DND-41 (cell line): ENCODE results near the gene TEX51.

ENCODE experiments used
- CTCF ChIP-seq: IDR thresholded peaks from 2 replicates; pipeline ENCODE4 v1.5.1; 2012; ENCODE audit warnings: borderline replicate concordance, low read length, moderate library complexity, mild to moderate bottlenecking; ENCODE audit not compliant: poor library complexity, severe bottlenecking; ENCODE audit errors: extremely low read depth
- EZH2 ChIP-seq: IDR thresholded peaks from 3 replicates; pipeline ENCODE4 v1.6.1; 2012; ENCODE audit warnings: borderline replicate concordance, low read depth, mild to moderate bottlenecking, moderate library complexity, low read length, inconsistent platforms; ENCODE audit not compliant: severe bottlenecking

- no peak for TF ChIP-seq EZH2
- TF ChIP-seq CTCF = no peak
Observed at GRCh38 chr2:126852361-126852760, 46.3 kb upstream of the TEX51 start.
